Liver (tissue), 3 donors: ENCODE data around the gene DSTYK.

Experiments
- JUND ChIP-seq, 2 donors: IDR thresholded peaks; 2 replicates each; pipeline ENCODE4 v1.6.1; 2016; ENCODE audit warnings: antibody characterized with exemption in 2 of 2
- RAD21 ChIP-seq, 2 donors: IDR thresholded peaks; 2 replicates each; pipeline ENCODE4 v1.6.1; 2016; ENCODE audit warnings: antibody characterized with exemption in 2 of 2, mild to moderate bottlenecking in 2 of 2
- YY1 ChIP-seq: IDR thresholded peaks from 2 replicates; pipeline ENCODE4 v1.6.1; 2016; ENCODE audit warnings: antibody characterized with exemption, mild to moderate bottlenecking
- TF ChIP-seq, protein P1 (sequence below): fragments of 150-350 bp; IDR thresholded peaks from 2 replicates; pipeline ENCODE4 v1.5.1; 2017; ENCODE audit warnings: improper control_type of control experiment, low read depth, low read length; ENCODE audit not compliant: missing input control
- donor health status: healthy.
- donor health status: healthy.

DNA sequence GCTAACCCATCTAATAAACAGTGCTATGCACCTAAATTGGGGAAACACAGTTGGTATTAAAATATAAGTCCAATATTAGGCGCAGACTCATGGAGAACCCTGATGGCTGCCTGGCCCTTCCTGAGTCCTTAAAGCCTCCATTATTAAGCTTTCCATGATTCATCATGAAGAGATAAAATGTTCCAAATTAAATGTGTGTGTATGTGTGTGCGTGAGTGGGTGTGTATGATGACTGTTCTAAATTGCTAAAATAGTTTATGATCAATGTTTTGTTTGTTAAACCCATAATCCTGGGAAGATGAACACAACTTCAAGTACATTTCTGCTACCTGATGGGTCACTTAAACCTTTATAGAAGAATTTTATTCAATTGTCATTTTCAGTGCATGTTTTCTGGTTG, 83.5 kb downstream of the DSTYK start:
- TF ChIP-seq RAD21 (IDR thresholded peaks at IDR 0.05): no peak
- TF ChIP-seq YY1: no peak
- TF ChIP-seq, protein P1, sequence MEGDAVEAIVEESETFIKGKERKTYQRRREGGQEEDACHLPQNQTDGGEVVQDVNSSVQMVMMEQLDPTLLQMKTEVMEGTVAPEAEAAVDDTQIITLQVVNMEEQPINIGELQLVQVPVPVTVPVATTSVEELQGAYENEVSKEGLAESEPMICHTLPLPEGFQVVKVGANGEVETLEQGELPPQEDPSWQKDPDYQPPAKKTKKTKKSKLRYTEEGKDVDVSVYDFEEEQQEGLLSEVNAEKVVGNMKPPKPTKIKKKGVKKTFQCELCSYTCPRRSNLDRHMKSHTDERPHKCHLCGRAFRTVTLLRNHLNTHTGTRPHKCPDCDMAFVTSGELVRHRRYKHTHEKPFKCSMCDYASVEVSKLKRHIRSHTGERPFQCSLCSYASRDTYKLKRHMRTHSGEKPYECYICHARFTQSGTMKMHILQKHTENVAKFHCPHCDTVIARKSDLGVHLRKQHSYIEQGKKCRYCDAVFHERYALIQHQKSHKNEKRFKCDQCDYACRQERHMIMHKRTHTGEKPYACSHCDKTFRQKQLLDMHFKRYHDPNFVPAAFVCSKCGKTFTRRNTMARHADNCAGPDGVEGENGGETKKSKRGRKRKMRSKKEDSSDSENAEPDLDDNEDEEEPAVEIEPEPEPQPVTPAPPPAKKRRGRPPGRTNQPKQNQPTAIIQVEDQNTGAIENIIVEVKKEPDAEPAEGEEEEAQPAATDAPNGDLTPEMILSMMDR: no peak
- no peak for TF ChIP-seq JUND (IDR thresholded peaks at IDR 0.05)
